Panc1 (cell line): Measurements from ENCODE around the gene CDK19. TPM values are rescaled to one million over a fixed set of nuclear protein-coding genes. Genes with fewer than 3 reads are reported as not detected.
A peak's percentile ranks its signal among the peaks of the same experiment; 100 is the strongest.

Experiments
- ATAC-seq: fragments of 200-7000 bp; cut with Tn5 transposase; 2 replicates; pipeline ENCODE4 v1.9.1; 2020; ENCODE audit warnings: mild to moderate bottlenecking, moderate library complexity
- BruUV-seq: library from RNA; stranded (reverse); fragments of 400-500 nt; replicated peaks from 2 replicates; lab custom pipeline; 2021; lab: Mats Ljungman, UMichigan
- CTCF ChIA-PET: fragments of 300-600 bp; sonication (Branson Sonifier 250); formaldehyde crosslinking; loops from one replicate; lab custom pipeline; 2022; ENCODE audit warnings: antibody characterized with exemption; lab: Charles Lee
- POLR2A ChIA-PET: fragments of 300-600 bp; sonication (Branson Sonifier 250); formaldehyde crosslinking; loops from one replicate; lab custom pipeline; 2022; ENCODE audit warnings: antibody characterized with exemption; lab: Charles Lee
- DNase-seq: peaks from one replicate; pipeline ENCODE4 v3.0.0-alpha.2; 2010; ENCODE audit warnings: low read depth, low spot score
- H3K27ac ChIP-seq: 2 replicates; pipeline ENCODE4 v1.5.1; 2011; ENCODE audit warnings: mild to moderate bottlenecking, low read length, inconsistent platforms
- H3K27me3 ChIP-seq: fragments of 200-500 bp; sonication (Bioruptor generic); 2 replicates; pipeline ENCODE4 v1.6.0; 2014; ENCODE audit warnings: low read length, inconsistent platforms; ENCODE audit not compliant: control insufficient read depth, insufficient read depth
- H3K36me3 ChIP-seq: fragments of 200-500 bp; sonication (Bioruptor generic); 2 replicates; pipeline ENCODE4 v1.5.1; 2014; ENCODE audit warnings: inconsistent platforms, mild to moderate bottlenecking, low read length, moderate library complexity; ENCODE audit not compliant: control insufficient read depth, insufficient read depth
- H3K4me1 ChIP-seq: 2 replicates; pipeline ENCODE4 v1.5.1; 2011; ENCODE audit warnings: inconsistent platforms, mild to moderate bottlenecking, low read length, moderate library complexity; ENCODE audit not compliant: control insufficient read depth, insufficient read depth
- H3K4me3 ChIP-seq, 2 experiments: 2 replicates each; pipeline ENCODE4 v1.5.1; 2011 to 2012; ENCODE audit warnings: low read depth in 2 of 2, low read length in 2 of 2, mild to moderate bottlenecking in 2 of 2, inconsistent platforms in 1 of 2, moderate library complexity in 1 of 2
- H3K9me3 ChIP-seq: fragments of 200-500 bp; sonication (Bioruptor generic); 2 replicates; pipeline ENCODE4 v1.5.1; 2014; ENCODE audit warnings: low read depth, mild to moderate bottlenecking, inconsistent platforms, low read length, moderate library complexity; ENCODE audit not compliant: control insufficient read depth, insufficient read depth
- POLR2AphosphoS5 ChIP-seq: IDR thresholded peaks from 2 replicates; pipeline ENCODE4 v1.6.1; 2012; ENCODE audit warnings: mild to moderate bottlenecking, low read depth, low read length, moderate library complexity
- SIN3A ChIP-seq: IDR thresholded peaks from 2 replicates; pipeline ENCODE4 v1.6.1; 2012; ENCODE audit warnings: low read depth, mild to moderate bottlenecking, low read length, moderate library complexity, borderline replicate concordance; ENCODE audit not compliant: insufficient read depth
- TCF7L2 ChIP-seq: IDR thresholded peaks from 2 replicates; pipeline ENCODE4 v1.6.1; 2011; ENCODE audit warnings: mild to moderate bottlenecking, low read depth, low read length, inconsistent platforms
- in situ Hi-C: cut with HindIII; loops from 2 replicates; pipeline ENCODE4 v1.10.0; 2016; ENCODE audit warnings: low sequenced_read_pairs, low pct_unique_long_range_greater_than_20kb
- intact Hi-C: fragments of 100-400 bp; cut with micrococcal nuclease; formaldehyde crosslinking; loops from one replicate; pipeline ENCODE4 v1.10.0; 2022; ENCODE audit not compliant: unreplicated experiment
- total RNA-seq: library from RNA; stranded (reverse); gene quantifications from one replicate; pipeline ENCODE4 v1.2.1, GENCODE V29; 2021; ENCODE audit not compliant: unreplicated experiment
- TF ChIP-seq, protein P1 (sequence below), 2 experiments: IDR thresholded peaks; 2 replicates each; pipeline ENCODE4 v1.6.1; 2011 to 2012; ENCODE audit warnings: low read depth in 2 of 2, control low read depth in 1 of 2, low read length in 1 of 2, mild to moderate bottlenecking in 1 of 2, moderate library complexity in 1 of 2; ENCODE audit not compliant: insufficient read depth in 1 of 2
- TF ChIP-seq, protein P2 (sequence below): fragments of 450-650 bp; IDR thresholded peaks from 2 replicates; pipeline ENCODE4 v1.5.1; 2017; ENCODE audit warnings: mild to moderate bottlenecking

The CDK19 gene
- total RNA-seq, 1 experiment from 2014 or later = 48.4 TPM

- BruUV-seq = no TSS peak
- no peaks in the 10 kb centered on the region for H3K36me3 ChIP-seq
- peaks cover under 1% of the 10 kb centered on the region for H3K4me1 ChIP-seq
- TF ChIP-seq, protein P1, sequence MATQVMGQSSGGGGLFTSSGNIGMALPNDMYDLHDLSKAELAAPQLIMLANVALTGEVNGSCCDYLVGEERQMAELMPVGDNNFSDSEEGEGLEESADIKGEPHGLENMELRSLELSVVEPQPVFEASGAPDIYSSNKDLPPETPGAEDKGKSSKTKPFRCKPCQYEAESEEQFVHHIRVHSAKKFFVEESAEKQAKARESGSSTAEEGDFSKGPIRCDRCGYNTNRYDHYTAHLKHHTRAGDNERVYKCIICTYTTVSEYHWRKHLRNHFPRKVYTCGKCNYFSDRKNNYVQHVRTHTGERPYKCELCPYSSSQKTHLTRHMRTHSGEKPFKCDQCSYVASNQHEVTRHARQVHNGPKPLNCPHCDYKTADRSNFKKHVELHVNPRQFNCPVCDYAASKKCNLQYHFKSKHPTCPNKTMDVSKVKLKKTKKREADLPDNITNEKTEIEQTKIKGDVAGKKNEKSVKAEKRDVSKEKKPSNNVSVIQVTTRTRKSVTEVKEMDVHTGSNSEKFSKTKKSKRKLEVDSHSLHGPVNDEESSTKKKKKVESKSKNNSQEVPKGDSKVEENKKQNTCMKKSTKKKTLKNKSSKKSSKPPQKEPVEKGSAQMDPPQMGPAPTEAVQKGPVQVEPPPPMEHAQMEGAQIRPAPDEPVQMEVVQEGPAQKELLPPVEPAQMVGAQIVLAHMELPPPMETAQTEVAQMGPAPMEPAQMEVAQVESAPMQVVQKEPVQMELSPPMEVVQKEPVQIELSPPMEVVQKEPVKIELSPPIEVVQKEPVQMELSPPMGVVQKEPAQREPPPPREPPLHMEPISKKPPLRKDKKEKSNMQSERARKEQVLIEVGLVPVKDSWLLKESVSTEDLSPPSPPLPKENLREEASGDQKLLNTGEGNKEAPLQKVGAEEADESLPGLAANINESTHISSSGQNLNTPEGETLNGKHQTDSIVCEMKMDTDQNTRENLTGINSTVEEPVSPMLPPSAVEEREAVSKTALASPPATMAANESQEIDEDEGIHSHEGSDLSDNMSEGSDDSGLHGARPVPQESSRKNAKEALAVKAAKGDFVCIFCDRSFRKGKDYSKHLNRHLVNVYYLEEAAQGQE (IDR thresholded peaks at IDR 0.05; ENCODE audit: insufficient read depth in 1 of 2, low read depth in 2 of 2, low read length in 1 of 2) = no peak
- no peak for TF ChIP-seq SIN3A
- TF ChIP-seq TCF7L2 = no peak
- TF ChIP-seq, protein P2, sequence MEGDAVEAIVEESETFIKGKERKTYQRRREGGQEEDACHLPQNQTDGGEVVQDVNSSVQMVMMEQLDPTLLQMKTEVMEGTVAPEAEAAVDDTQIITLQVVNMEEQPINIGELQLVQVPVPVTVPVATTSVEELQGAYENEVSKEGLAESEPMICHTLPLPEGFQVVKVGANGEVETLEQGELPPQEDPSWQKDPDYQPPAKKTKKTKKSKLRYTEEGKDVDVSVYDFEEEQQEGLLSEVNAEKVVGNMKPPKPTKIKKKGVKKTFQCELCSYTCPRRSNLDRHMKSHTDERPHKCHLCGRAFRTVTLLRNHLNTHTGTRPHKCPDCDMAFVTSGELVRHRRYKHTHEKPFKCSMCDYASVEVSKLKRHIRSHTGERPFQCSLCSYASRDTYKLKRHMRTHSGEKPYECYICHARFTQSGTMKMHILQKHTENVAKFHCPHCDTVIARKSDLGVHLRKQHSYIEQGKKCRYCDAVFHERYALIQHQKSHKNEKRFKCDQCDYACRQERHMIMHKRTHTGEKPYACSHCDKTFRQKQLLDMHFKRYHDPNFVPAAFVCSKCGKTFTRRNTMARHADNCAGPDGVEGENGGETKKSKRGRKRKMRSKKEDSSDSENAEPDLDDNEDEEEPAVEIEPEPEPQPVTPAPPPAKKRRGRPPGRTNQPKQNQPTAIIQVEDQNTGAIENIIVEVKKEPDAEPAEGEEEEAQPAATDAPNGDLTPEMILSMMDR = no peak
- TF ChIP-seq POLR2AphosphoS5 = no peak
- intact Hi-C loops = loop anchor here (10.0 kb wide), 1 partner anchor 728 kb away; no protein-coding TSS in a partner anchor
- H3K9me3 ChIP-seq = no peaks in the 10 kb centered on the region
- H3K27ac ChIP-seq = no peak overlapping the region
- DNase-seq = no peak
- ChIA-PET CTCF (no interaction called here), POLR2A (interaction anchor here (0.5 to 0.7 kb wide), 2 partner anchors 158 to 177 kb away, joined by 3 to 6 read pairs; no protein-coding TSS in a partner anchor)
- in situ Hi-C loops = loop anchor here (10.0 kb wide), 2 partner anchors 142 to 198 kb away; partner anchors contain the start of gene AMD1
- no peak for ATAC-seq
- H3K27me3 ChIP-seq = no peaks in the 10 kb centered on the region
- H3K4me3 ChIP-seq = no peak overlapping the region
These were observed 138.9 kb downstream of the CDK19 start for GRCh38 chr6:110676396-110676795.

DNA sequence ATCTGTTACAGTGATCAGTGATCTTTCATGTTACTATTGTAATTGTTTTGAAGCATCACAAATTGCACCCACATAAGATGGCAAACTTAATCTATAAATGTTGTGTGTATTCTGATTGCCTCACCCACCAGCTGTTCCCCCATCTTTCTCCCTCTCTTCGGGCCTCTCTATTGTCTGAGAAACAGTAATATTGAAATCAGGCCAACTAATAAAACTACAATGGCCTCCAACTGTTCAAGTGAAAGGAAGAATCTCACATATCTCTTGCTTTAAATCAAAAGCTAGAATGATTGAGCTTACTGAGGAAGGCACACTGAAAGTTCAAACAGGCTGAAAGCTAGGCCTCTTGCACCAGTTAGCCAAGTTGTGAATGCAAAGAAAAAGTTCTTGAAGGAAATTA is 141.2 kb downstream of the CDK19 start:
- no peaks in the 10 kb centered on the region for H3K9me3 ChIP-seq
- H3K4me3 ChIP-seq = no peak overlapping the region
- BruUV-seq = no TSS peak
- ATAC-seq (no peak), DNase-seq (no peak)
- in situ Hi-C loops = loop anchor here (10.0 kb wide), 2 partner anchors 139 to 201 kb away; partner anchors contain the start of gene AMD1
- H3K36me3 ChIP-seq = no peaks in the 10 kb centered on the region
- H3K27ac ChIP-seq = no peak overlapping the region
- ChIA-PET POLR2A (no interaction called here), CTCF (interaction anchor here (0.6 kb wide), 1 partner anchor 209 kb away, joined by 3 read pairs; no protein-coding TSS in a partner anchor)
- H3K4me1 ChIP-seq = peaks cover 3% of the 10 kb centered on the region; the same call in 1 of the 2 replicates
- intact Hi-C loops = loop anchor here (10.0 kb wide), 1 partner anchor 731 kb away; no protein-coding TSS in a partner anchor
- TF ChIP-seq, protein P1 (IDR thresholded peaks at IDR 0.05; ENCODE audit: insufficient read depth in 1 of 2, low read depth in 2 of 2, low read length in 1 of 2) = no peak
- peak; percentile 44; the same call in 1 of the 2 replicates for TF ChIP-seq TCF7L2
- no peaks in the 10 kb centered on the region for H3K27me3 ChIP-seq
